CD4-positive, CD25-positive, alpha-beta regulatory T cell (primary cell): Measurements from ENCODE around the gene FCMR. TPM values are rescaled to one million over a fixed set of nuclear protein-coding genes. Genes with fewer than 3 reads are reported as not detected.
A peak's percentile ranks its signal among the peaks of the same experiment; 100 is the strongest.

Source experiments
- ATAC-seq, 2 donors: fragments of 150-1000 bp; cut with Tn5 transposase; one replicate each; pipeline ENCODE4 v1.10.0; 2021; ENCODE audit warnings: low read depth in 2 of 2, moderate number of reproducible peaks in 2 of 2, moderate library complexity in 1 of 2
- DNase-seq, 3 donors: peaks; one replicate each; pipeline versions ENCODE4 v3.0.0 to v3.0.0-alpha.2; 2012 to 2022; ENCODE audit warnings: mixed read lengths in 1 of 3
- H3K27ac ChIP-seq: one replicate; pipeline ENCODE4 v1.7.0; 2013; ENCODE audit warnings: mild to moderate bottlenecking, low read length; ENCODE audit not compliant: insufficient read depth, poor library complexity, severe bottlenecking
- H3K27me3 ChIP-seq: one replicate; pipeline ENCODE4 v1.7.0; 2013; ENCODE audit warnings: low read length; ENCODE audit not compliant: control insufficient read depth, insufficient read depth
- H3K36me3 ChIP-seq: one replicate; pipeline ENCODE4 v1.7.0; 2013; ENCODE audit warnings: mild to moderate bottlenecking, low read length, moderate library complexity; ENCODE audit not compliant: control insufficient read depth, insufficient read depth
- H3K4me1 ChIP-seq: 2 replicates; pipeline ENCODE4 v1.7.0; 2013; ENCODE audit warnings: mild to moderate bottlenecking, low read length; ENCODE audit not compliant: insufficient read depth, control insufficient read depth, poor library complexity, severe bottlenecking
- H3K4me3 ChIP-seq: one replicate; pipeline ENCODE4 v1.7.0; 2013; ENCODE audit warnings: low read depth, mild to moderate bottlenecking, low read length, moderate library complexity
- H3K9me3 ChIP-seq, 2 experiments: 1 replicate in 1 of 2; 2 replicates in 1 of 2; pipeline ENCODE4 v1.7.0; 2013; ENCODE audit warnings: low read length in 2 of 2, mild to moderate bottlenecking in 1 of 2, moderate library complexity in 1 of 2; ENCODE audit not compliant: control insufficient read depth in 2 of 2
- H3K27ac Mint-ChIP-seq, 3 donors: one replicate each; pipeline ENCODE4 v1.8.0; 2020 to 2022; ENCODE audit warnings: mild to moderate bottlenecking in 3 of 3, mixed read lengths in 3 of 3, moderate library complexity in 2 of 3
- H3K27me3 Mint-ChIP-seq: one replicate; pipeline ENCODE4 v1.8.0; 2022; ENCODE audit warnings: mild to moderate bottlenecking, mixed read lengths
- H3K36me3 Mint-ChIP-seq: one replicate; pipeline ENCODE4 v1.8.0; 2020; ENCODE audit warnings: mixed read lengths
- H3K4me1 Mint-ChIP-seq, 4 donors: one replicate each; pipeline ENCODE4 v1.8.0; 2020 to 2022; ENCODE audit warnings: mixed read lengths in 4 of 4, mild to moderate bottlenecking in 1 of 4
- H3K4me3 Mint-ChIP-seq, 4 donors: one replicate each; pipeline ENCODE4 v1.8.0; 2020 to 2022; ENCODE audit warnings: mild to moderate bottlenecking in 4 of 4, mixed read lengths in 4 of 4, moderate library complexity in 3 of 4
- H3K9me3 Mint-ChIP-seq, 7 donors: one replicate each; pipeline ENCODE4 v1.8.0; 2020 to 2022; ENCODE audit warnings: mixed read lengths in 7 of 7, mild to moderate bottlenecking in 3 of 7, moderate library complexity in 2 of 7
- polyA plus RNA-seq, 4 donors: library from polyadenylated mRNA; unstranded; fragments of 300-500 nt; fragmentation: Illumina TruSeq; gene quantifications; one replicate each; pipeline ENCODE4 v1.2.3, GENCODE V29; 2021
- total RNA-seq: library from RNA; stranded (reverse); gene quantifications from one replicate; pipeline ENCODE4 v1.2.3, GENCODE V29; 2022

Gene FCMR
- total and polyA plus RNA-seq, 5 donors from 2014 or later, result 393 to 986 (median 935) TPM

GRCh38 chr1:206896261-206896660, 25.5 kb downstream of the FCMR start:
- Mint-ChIP-seq H3K4me3 (no peak overlapping the region), H3K36me3 (peaks cover 9% of the 10 kb centered on the region), H3K4me1 (peaks cover 11 to 53% (median 22%) of the 10 kb centered on the region in 4 donors), H3K27me3 (no peaks in the 10 kb centered on the region), H3K9me3 (peaks cover 0 to 1% (median 0%) of the 10 kb centered on the region in 7 donors), H3K27ac (peak overlapping the region in 2 of 3 donors; percentile 23 to 32)
- H3K4me3 ChIP-seq, result no peak overlapping the region
- H3K36me3 ChIP-seq, result no peaks in the 10 kb centered on the region
- H3K4me1 ChIP-seq, result peaks cover 4% of the 10 kb centered on the region
- no peak for DNase-seq
- H3K27ac ChIP-seq, result no peak overlapping the region
- H3K9me3 ChIP-seq, result no peaks in the 10 kb centered on the region
- ATAC-seq, result no peak
- H3K27me3 ChIP-seq, result no peaks in the 10 kb centered on the region

- no peak overlapping the region for H3K4me3 ChIP-seq
- DNase-seq (no peak), ATAC-seq (no peak)
- H3K27ac ChIP-seq, result no peak overlapping the region
- H3K9me3 Mint-ChIP-seq, result peaks cover 0 to 1% (median 0%) of the 10 kb centered on the region in 7 donors
- peaks cover 4% of the 10 kb centered on the region for H3K4me1 ChIP-seq
- no peaks in the 10 kb centered on the region for H3K9me3 ChIP-seq
- H3K4me3 Mint-ChIP-seq, result no peak overlapping the region
- peaks cover 12% of the 10 kb centered on the region for H3K36me3 Mint-ChIP-seq
- H3K27me3 ChIP-seq, result no peaks in the 10 kb centered on the region
- no peaks in the 10 kb centered on the region for H3K36me3 ChIP-seq
- peaks cover 11 to 53% (median 23%) of the 10 kb centered on the region in 4 donors for H3K4me1 Mint-ChIP-seq
- H3K27ac Mint-ChIP-seq, result peak overlapping the region in 1 of 3 donors; percentile 23
- no peaks in the 10 kb centered on the region for H3K27me3 Mint-ChIP-seq
Observed at GRCh38 chr1:206895837-206896242, 25.9 kb downstream of the FCMR start.

- Mint-ChIP-seq H3K4me3 (no peak overlapping the region), H3K27ac (peak overlapping the region in 1 of 3 donors; percentile 94), H3K9me3 (peaks cover 0 to 1% (median 0%) of the 10 kb centered on the region in 7 donors), H3K4me1 (peaks cover 11 to 53% (median 22%) of the 10 kb centered on the region in 4 donors), H3K27me3 (no peaks in the 10 kb centered on the region), H3K36me3 (peaks cover 13% of the 10 kb centered on the region)
- Histone ChIP-seq H3K4me3 (no peak overlapping the region), H3K36me3 (no peaks in the 10 kb centered on the region), H3K27ac (no peak overlapping the region), H3K9me3 (no peaks in the 10 kb centered on the region), H3K27me3 (no peaks in the 10 kb centered on the region), H3K4me1 (no peaks in the 10 kb centered on the region)
- ATAC-seq, result no peak
- DNase-seq, result no peak
Observed at GRCh38 chr1:206895325-206895724, 26.4 kb downstream of the FCMR start.

GRCh38 chr1:206893380-206893779, 28.4 kb downstream of the FCMR start:
- Mint-ChIP-seq H3K27me3 (no peaks in the 10 kb centered on the region), H3K4me3 (no peak overlapping the region), H3K9me3 (peaks cover 0 to 1% (median 0%) of the 10 kb centered on the region in 7 donors), H3K4me1 (peaks cover 11 to 39% (median 17%) of the 10 kb centered on the region in 4 donors), H3K36me3 (peaks cover 16% of the 10 kb centered on the region), H3K27ac (peak overlapping the region in 1 of 3 donors; percentile 15)
- Histone ChIP-seq H3K27ac (no peak overlapping the region), H3K36me3 (no peaks in the 10 kb centered on the region), H3K4me3 (no peak overlapping the region), H3K9me3 (no peaks in the 10 kb centered on the region), H3K4me1 (no peaks in the 10 kb centered on the region), H3K27me3 (no peaks in the 10 kb centered on the region)
- DNase-seq, result no peak
- no peak for ATAC-seq

- H3K27ac Mint-ChIP-seq, result no peak overlapping the region
- no peaks in the 10 kb centered on the region for H3K27me3 ChIP-seq
- no peak overlapping the region for H3K4me3 ChIP-seq
- no peak overlapping the region for H3K27ac ChIP-seq
- H3K4me1 Mint-ChIP-seq, result peaks cover 11 to 32% (median 16%) of the 10 kb centered on the region in 4 donors
- peaks cover 16% of the 10 kb centered on the region for H3K36me3 Mint-ChIP-seq
- ATAC-seq (no peak), DNase-seq (no peak)
- peaks cover 0 to 1% (median 0%) of the 10 kb centered on the region in 7 donors for H3K9me3 Mint-ChIP-seq
- no peak overlapping the region for H3K4me3 Mint-ChIP-seq
- no peaks in the 10 kb centered on the region for H3K27me3 Mint-ChIP-seq
- no peaks in the 10 kb centered on the region for H3K4me1 ChIP-seq
- no peaks in the 10 kb centered on the region for H3K36me3 ChIP-seq
- H3K9me3 ChIP-seq, result no peaks in the 10 kb centered on the region
Observed at GRCh38 chr1:206892351-206892984, 29.3 kb downstream of the FCMR start.

- ATAC-seq, result no peak
- peaks cover 0 to 1% (median 0%) of the 10 kb centered on the region in 7 donors for H3K9me3 Mint-ChIP-seq
- H3K27me3 ChIP-seq, result no peaks in the 10 kb centered on the region
- no peak overlapping the region for H3K27ac ChIP-seq
- H3K36me3 ChIP-seq, result no peaks in the 10 kb centered on the region
- no peak overlapping the region for H3K4me3 Mint-ChIP-seq
- peak overlapping the region in 2 of 3 donors; percentile 36 to 84 for H3K27ac Mint-ChIP-seq
- no peaks in the 10 kb centered on the region for H3K9me3 ChIP-seq
- no peak for DNase-seq
- peaks cover 9 to 21% (median 13%) of the 10 kb centered on the region in 4 donors for H3K4me1 Mint-ChIP-seq
- H3K27me3 Mint-ChIP-seq, result no peaks in the 10 kb centered on the region
- H3K4me3 ChIP-seq, result no peak overlapping the region
- peaks cover 16% of the 10 kb centered on the region for H3K36me3 Mint-ChIP-seq
- no peaks in the 10 kb centered on the region for H3K4me1 ChIP-seq
Observed at GRCh38 chr1:206891412-206891811, 30.3 kb downstream of the FCMR start.

- peak overlapping the region in 1 of 4 donors; percentile 11 for H3K4me3 Mint-ChIP-seq
- ATAC-seq, result no peak
Observed at GRCh38 chr1:206890125-206891060, 31.3 kb downstream of the FCMR start.

More at GRCh38 chr1:206890125-206891060, 31.3 kb downstream of the FCMR start:
- peaks cover 3 to 19% (median 13%) of the 10 kb centered on the region in 4 donors for H3K4me1 Mint-ChIP-seq
- Histone ChIP-seq H3K4me1 (no peaks in the 10 kb centered on the region), H3K27ac (no peak overlapping the region), H3K4me3 (peak overlapping the region; percentile 6), H3K9me3 (no peaks in the 10 kb centered on the region), H3K36me3 (no peaks in the 10 kb centered on the region), H3K27me3 (no peaks in the 10 kb centered on the region)
- peak overlapping the region in 1 of 3 donors; percentile 84 for H3K27ac Mint-ChIP-seq
- H3K36me3 Mint-ChIP-seq, result peaks cover 20% of the 10 kb centered on the region
- H3K9me3 Mint-ChIP-seq, result no peaks in the 10 kb centered on the region
- DNase-seq, result no peak
- H3K27me3 Mint-ChIP-seq, result peaks cover 5% of the 10 kb centered on the region
